Lung (tissue), 12 donors: ENCODE results near the gene TNNT2. TPM values are rescaled to one million over a fixed set of nuclear protein-coding genes. Genes with fewer than 3 reads are reported as not detected.

Experiments used
- ATAC-seq: fragments of 200-7000 bp; cut with Tn5 transposase; one replicate; pipeline ENCODE4 v1.9.1; 2020; ENCODE audit warnings: moderate number of reproducible peaks; ENCODE audit not compliant: insufficient read depth, low FRiP score
- DNase-seq, 3 donors: peaks; one replicate each; pipeline ENCODE4 v3.0.0-alpha.2; 2013 to 2017
- H3K27ac ChIP-seq, 2 donors: one replicate each; pipeline ENCODE4 v1.5.1; 2013; ENCODE audit warnings: mild to moderate bottlenecking in 2 of 2, moderate library complexity in 2 of 2, control low read depth in 1 of 2, inconsistent platforms in 1 of 2, low read depth in 1 of 2, low read length in 1 of 2
- H3K27me3 ChIP-seq, 3 donors: one replicate each; pipeline ENCODE4 v1.5.1; 2013; ENCODE audit warnings: low read length in 2 of 3; ENCODE audit not compliant: control insufficient read depth in 3 of 3, insufficient read depth in 3 of 3
- H3K36me3 ChIP-seq, 4 donors: one replicate each; pipeline ENCODE4 v1.5.1; 2013; ENCODE audit warnings: low read length in 4 of 4, mild to moderate bottlenecking in 1 of 4, moderate library complexity in 1 of 4; ENCODE audit not compliant: control insufficient read depth in 4 of 4, insufficient read depth in 4 of 4
- H3K4me1 ChIP-seq, 5 donors: one replicate each; pipeline ENCODE4 v1.5.1; 2013; ENCODE audit warnings: low read length in 5 of 5, mild to moderate bottlenecking in 2 of 5, moderate library complexity in 1 of 5; ENCODE audit not compliant: control insufficient read depth in 5 of 5, insufficient read depth in 5 of 5
- H3K4me3 ChIP-seq: one replicate; pipeline ENCODE4 v1.5.1; 2013; ENCODE audit warnings: mild to moderate bottlenecking, control low read depth, moderate library complexity
- H3K9ac ChIP-seq, 2 donors: one replicate each; pipeline ENCODE4 v1.5.1; 2013; ENCODE audit warnings: low read length in 2 of 2, control low read depth in 1 of 2; ENCODE audit not compliant: insufficient read depth in 1 of 2
- H3K9me3 ChIP-seq, 4 donors: one replicate each; pipeline ENCODE4 v1.5.1; 2013; ENCODE audit warnings: low read length in 3 of 4, mild to moderate bottlenecking in 1 of 4, moderate library complexity in 1 of 4; ENCODE audit not compliant: control insufficient read depth in 4 of 4, insufficient read depth in 3 of 4
- CTCF ChIP-seq: IDR thresholded peaks from 2 replicates; pipeline ENCODE4 v1.5.1; 2012; ENCODE audit warnings: mild to moderate bottlenecking; ENCODE audit errors: control extremely low read depth, extremely low read depth
- WGBS, 2 donors: extraction: QIAGEN DNeasy Blood & Tissue Kit; methylation state at CpG; one replicate each; pipeline ENCODE4 v1.1.7; 2013; 5-methylcytosine and 5-hydroxymethylcytosine counted together
- polyA plus RNA-seq, 2 donors: library from polyadenylated mRNA; stranded (reverse); fragments of 200-250 nt; gene quantifications; one replicate each; pipeline ENCODE4 v1.2.1, GENCODE V29; 2013
- total RNA-seq, 2 donors: library from RNA; depleted of rRNA in 1 of 2; stranded (reverse); fragments of >200 nt in 1 of 2; gene quantifications; one replicate each; pipeline ENCODE4 v1.2.1, GENCODE V29; 2014 to 2021
- donor health status: control.
- donor health status: control.
- donor health status: Bipolar disorder and iron deficiency.
- donor health status: healthy.
- donor health status: DM: yes; HTN: yes; CAD: no.

Gene TNNT2
- total and polyA plus RNA-seq, 4 donors: 2.0 to 10.4 (median 5.4) TPM

GRCh38 chr1:201313086-201313485 is 64.4 kb downstream of the TNNT2 start:
- DNase-seq: no peak
- no peak for ATAC-seq
- H3K27me3 ChIP-seq: no peaks in the 10 kb centered on the region
- no peak for TF ChIP-seq CTCF
- H3K4me3 ChIP-seq: no peak overlapping the region
- no peaks in the 10 kb centered on the region for H3K9me3 ChIP-seq
- peaks cover 0 to 37% (median 17%) of the 10 kb centered on the region in 5 donors for H3K4me1 ChIP-seq
- no peak overlapping the region for H3K27ac ChIP-seq
- H3K36me3 ChIP-seq: peaks cover 0 to 1% (median 0%) of the 10 kb centered on the region in 4 donors
- WGBS, 2 donors: 95 to 97% methylated on average over 16 of the region's 16 CpGs
- H3K9ac ChIP-seq: no peak overlapping the region

- no peak for DNase-seq
- no peaks in the 10 kb centered on the region for H3K36me3 ChIP-seq
- ATAC-seq: no peak
- TF ChIP-seq CTCF: no peak
- H3K4me1 ChIP-seq: peaks cover 0 to 37% (median 17%) of the 10 kb centered on the region in 5 donors
- H3K27ac ChIP-seq: no peak overlapping the region
- no peak overlapping the region for H3K4me3 ChIP-seq
- no peak overlapping the region for H3K9ac ChIP-seq
- no peaks in the 10 kb centered on the region for H3K9me3 ChIP-seq
- no peaks in the 10 kb centered on the region for H3K27me3 ChIP-seq
- WGBS, 2 donors: 93 to 96% methylated on average over 7 of the region's 7 CpGs
These were observed 65.2 kb downstream of the TNNT2 start for GRCh38 chr1:201312298-201312697.

GRCh38 chr1:201311356-201312011 is 66.0 kb downstream of the TNNT2 start:
- Histone ChIP-seq H3K36me3 (no peaks in the 10 kb centered on the region), H3K27me3 (no peaks in the 10 kb centered on the region), H3K27ac (peak overlapping the region in 1 of 2 donors; percentile 56), H3K9me3 (no peaks in the 10 kb centered on the region), H3K9ac (no peak overlapping the region), H3K4me1 (peaks cover 0 to 37% (median 17%) of the 10 kb centered on the region in 5 donors), H3K4me3 (no peak overlapping the region)
- no peak for TF ChIP-seq CTCF
- DNase-seq: no peak
- WGBS, 2 donors: 43 to 69% methylated on average over 8 of the region's 8 CpGs
- no peak for ATAC-seq

GRCh38 chr1:201310986-201311355 is 66.5 kb downstream of the TNNT2 start:
- H3K36me3 ChIP-seq: no peaks in the 10 kb centered on the region
- H3K4me1 ChIP-seq: peaks cover 0 to 37% (median 17%) of the 10 kb centered on the region in 5 donors
- no peak overlapping the region for H3K9ac ChIP-seq
- H3K27me3 ChIP-seq: no peaks in the 10 kb centered on the region
- no peaks in the 10 kb centered on the region for H3K9me3 ChIP-seq
- WGBS, 2 donors: 33 to 52% methylated on average over 4 of the region's 4 CpGs
- peak overlapping the region in 1 of 2 donors; percentile 56 for H3K27ac ChIP-seq
- no peak for TF ChIP-seq CTCF
- DNase-seq (peak; percentile 88 to 95 (median 95)), ATAC-seq (peak; percentile 16)
- no peak overlapping the region for H3K4me3 ChIP-seq
